Caki2 (cell line): ENCODE results near the gene TPSB2. TPM values are rescaled to one million over a fixed set of nuclear protein-coding genes. Genes with fewer than 3 reads are reported as not detected.
A peak's percentile ranks its signal among the peaks of the same experiment; 100 is the strongest.
"Not testable (repeated sequence)": the region's sequence is repeated elsewhere in the genome, so short reads cannot be mapped to it uniquely, and the experiment has no call there.

Source experiments
- DNase-seq: peaks from one replicate; pipeline ENCODE4 v3.0.0-alpha.2; 2015; ENCODE audit warnings: low read depth
- in situ Hi-C: cut with HindIII; loops from 2 replicates; pipeline ENCODE4 v1.10.0; 2016; ENCODE audit warnings: low sequenced_read_pairs, low pct_unique_long_range_greater_than_20kb, mixed read lengths
- total RNA-seq: library from RNA; depleted of rRNA; stranded (reverse); fragments of >200 nt; shearing (Covaris generic); gene quantifications from 2 replicates; pipeline ENCODE4 v1.2.3, GENCODE V29; 2014; ENCODE audit warnings: low replicate concordance

The TPSB2 gene
- total RNA-seq, 1 experiment from 2014 or later: not detected

GRCh38 chr16:1225728-1226311 lies 4.2 kb downstream of the TPSB2 start:
- in situ Hi-C loops, DNase-seq: not testable (repeated sequence)

GRCh38 chr16:1225051-1225451 lies 4.9 kb downstream of the TPSB2 start, which contains the start of gene TPSG1:
TPSG1 (minus strand) TSS chr16:1225268; CDS start chr16:1225252, 16 bp downstream.
- DNase-seq: no peak
- in situ Hi-C loops: no loop called here

GRCh38 chr16:1224558-1224957 lies 5.4 kb downstream of the TPSB2 start:
- in situ Hi-C loops: no loop called here
- DNase-seq: no peak

GRCh38 chr16:1223355-1224214 lies 6.4 kb downstream of the TPSB2 start:
- DNase-seq: no peak
- in situ Hi-C loops: no loop called here

- in situ Hi-C loops: no loop called here
Measured at GRCh38 chr16:1222553-1223354, 7.2 kb downstream of the TPSB2 start.

GRCh38 chr16:1221628-1222552 lies 8.1 kb downstream of the TPSB2 start:
- in situ Hi-C loops: no loop called here
- peak; percentile 38 for DNase-seq

More at GRCh38 chr16:1222553-1223354, 7.2 kb downstream of the TPSB2 start:
- no peak for DNase-seq

- in situ Hi-C loops: no loop called here
- no peak for DNase-seq
Measured at GRCh38 chr16:1220841-1221627, 8.9 kb downstream of the TPSB2 start.

GRCh38 chr16:1220098-1220728 lies 9.8 kb downstream of the TPSB2 start:
- DNase-seq: no peak
- in situ Hi-C loops: no loop called here

GRCh38 chr16:1218930-1219611 lies 10.9 kb downstream of the TPSB2 start:
- no peak for DNase-seq
- in situ Hi-C loops: no loop called here

GRCh38 chr16:1218061-1218929 lies 11.7 kb downstream of the TPSB2 start:
- in situ Hi-C loops: no loop called here
- DNase-seq: no peak

- DNase-seq: no peak
- in situ Hi-C loops: no loop called here
Measured at GRCh38 chr16:1217526-1217925, 12.5 kb downstream of the TPSB2 start.

GRCh38 chr16:1216681-1217400 lies 13.1 kb downstream of the TPSB2 start:
- in situ Hi-C loops: no loop called here
- no peak for DNase-seq

- in situ Hi-C loops: no loop called here
- no peak for DNase-seq
Measured at GRCh38 chr16:1216296-1216619, 13.7 kb downstream of the TPSB2 start.

GRCh38 chr16:1215574-1216295 lies 14.2 kb downstream of the TPSB2 start:
- in situ Hi-C loops: no loop called here
- no peak for DNase-seq
